SU-DHL-6 (cell line): ENCODE data around the gene SESN1.

Experiments
- CTCF ChIP-seq: fragments of 200-600 bp; sonication (generic); IDR thresholded peaks from one replicate; pipeline ENCODE4 v1.5.1; 2017; ENCODE audit warnings: antibody characterized with exemption, mild to moderate bottlenecking, low read length, moderate library complexity; ENCODE audit not compliant: insufficient read depth, poor library complexity, severe bottlenecking
- EZH2phosphoT487 ChIP-seq: fragments of 200-600 bp; sonication (generic), shearing (Covaris generic); conservative IDR thresholded peaks from 2 replicates; pipeline ENCODE4 v1.6.1; 2018; ENCODE audit warnings: mild to moderate bottlenecking, antibody characterized with exemption, low read length, moderate library complexity, mixed read lengths

GRCh38 chr6:109055771-109056235 is 38.8 kb downstream of the SESN1 start:
- no peak for TF ChIP-seq CTCF
- TF ChIP-seq EZH2phosphoT487, result no peak
